Psoas muscle (tissue), 8 donors: ENCODE results near the gene TPRN. TPM values are rescaled to one million over a fixed set of nuclear protein-coding genes. Genes with fewer than 3 reads are reported as not detected.
A peak's percentile ranks its signal among the peaks of the same experiment; 100 is the strongest.

Experiments
- ATAC-seq, 4 donors: fragments of 200-7000 bp; cut with Tn5 transposase; one replicate each; pipeline ENCODE4 v1.9.1; 2020; ENCODE audit warnings: moderate library complexity in 3 of 4, mild to moderate bottlenecking in 2 of 4
- DNase-seq, 2 donors: peaks; one replicate each; pipeline ENCODE4 v3.0.0-alpha.2; 2020
- H3K27ac ChIP-seq: fragments of 200-600 bp; one replicate; pipeline ENCODE4 v1.8.0; 2022
- H3K27me3 ChIP-seq, 3 donors: fragments of 200-600 bp in 1 of 3; one replicate each; pipeline versions ENCODE4 v1.6.1 to v1.8.0; 2013 to 2022; ENCODE audit warnings: low read length in 2 of 3, mild to moderate bottlenecking in 2 of 3, moderate library complexity in 1 of 3; ENCODE audit not compliant: insufficient read depth in 3 of 3
- H3K36me3 ChIP-seq, 2 donors: fragments of 200-600 bp in 1 of 2; one replicate each; pipeline versions ENCODE4 v1.6.1 to v1.8.0; 2013 to 2022; ENCODE audit warnings: low read depth in 1 of 2, mild to moderate bottlenecking in 1 of 2, moderate library complexity in 1 of 2; ENCODE audit not compliant: insufficient read depth in 1 of 2
- H3K4me1 ChIP-seq: fragments of 200-600 bp; one replicate; pipeline ENCODE4 v1.8.0; 2022
- H3K4me3 ChIP-seq: fragments of 200-600 bp; one replicate; pipeline ENCODE4 v1.8.0; 2022; ENCODE audit warnings: mild to moderate bottlenecking
- H3K9me3 ChIP-seq: fragments of 200-600 bp; one replicate; pipeline ENCODE4 v1.8.0; 2022
- CTCF ChIP-seq: fragments of 200-600 bp; IDR thresholded peaks from one replicate; pipeline ENCODE4 v1.8.0; 2022; ENCODE audit warnings: antibody characterized with exemption
- WGBS, 3 donors: extraction: QIAGEN DNeasy Blood & Tissue Kit; methylation state at CpG; one replicate each; pipeline versions ENCODE4 v1.1.6 to v1.1.7; 2013; 5-methylcytosine and 5-hydroxymethylcytosine counted together
- intact Hi-C, 2 donors: fragments of 100-400 bp; cut with DNase I; formaldehyde crosslinking; loops; one replicate each; pipeline versions ENCODE4 v1.11.0 to v1.14.2; 2022
- polyA plus RNA-seq, 3 donors: library from polyadenylated mRNA; stranded (reverse); fragments of 200-250 nt; gene quantifications; one replicate each; pipeline ENCODE4 v1.2.3, GENCODE V29; 2013
- total RNA-seq, 4 donors: library from RNA; stranded (reverse); fragmentation: NEBNext Ultra II Directional in 2 of 4; extraction: Animal tissue kit (Norgen Biotek cat#: 25700) in 2 of 4; gene quantifications; one replicate each; pipeline versions ENCODE4 v1.2.1 to v1.2.4, GENCODE V29; 2021 to 2023
- donor health status: healthy with polysubstance abuse.
- donor health status: DM: no; HTN: no; CAD: no; lungs with moderate emphysema.
- donor health status: Bipolar disorder and iron deficiency.
- donor health status: healthy.
- donor health status: DM: yes; HTN: yes; CAD: no.
- donor health status: DM: no; HTN: no; CAD: no.
- donor health status: DM: no; HTN: no; CAD: no.
- donor health status: DM: yes; HTN: yes; CAD: no.

The TPRN gene
- total and polyA plus RNA-seq, 7 donors: 3.6 to 11.3 (median 8.6) TPM

GRCh38 chr9:137147091-137147792 is 53.3 kb downstream of the TPRN start:
- Histone ChIP-seq H3K27ac (no peak overlapping the region), H3K9me3 (no peaks in the 10 kb centered on the region), H3K4me3 (no peak overlapping the region), H3K27me3 (peaks cover 0 to 51% (median 16%) of the 10 kb centered on the region in 3 donors), H3K36me3 (no peaks in the 10 kb centered on the region), H3K4me1 (no peaks in the 10 kb centered on the region)
- TF ChIP-seq CTCF: no peak
- DNase-seq (peak in 1 of 2 donors; percentile 34), ATAC-seq (no peak)
- intact Hi-C loops: no loop called here
- 82 to 86% (median 83%) methylated on average over 19 to 26 of the region's 26 CpGs for WGBS, 3 donors

- TF ChIP-seq CTCF: no peak
- 56 to 60% (median 57%) methylated on average over 9 of the region's 9 CpGs for WGBS, 3 donors
- no peak overlapping the region for H3K4me3 ChIP-seq
- DNase-seq: no peak
- ATAC-seq: no peak
- no peak overlapping the region for H3K27ac ChIP-seq
- intact Hi-C loops: no loop called here
- no peaks in the 10 kb centered on the region for H3K4me1 ChIP-seq
- H3K36me3 ChIP-seq: no peaks in the 10 kb centered on the region
- no peaks in the 10 kb centered on the region for H3K9me3 ChIP-seq
- peaks cover 0 to 58% (median 18%) of the 10 kb centered on the region in 3 donors for H3K27me3 ChIP-seq
These were observed 54.0 kb downstream of the TPRN start for GRCh38 chr9:137146527-137146918.

GRCh38 chr9:137145731-137146526 is 54.6 kb downstream of the TPRN start:
- intact Hi-C loops: no loop called here

GRCh38 chr9:137143459-137143858 is 57.1 kb downstream of the TPRN start:
- Histone ChIP-seq H3K9me3 (no peaks in the 10 kb centered on the region), H3K27ac (no peak overlapping the region), H3K27me3 (peaks cover 0 to 88% (median 39%) of the 10 kb centered on the region in 3 donors), H3K4me1 (no peaks in the 10 kb centered on the region), H3K36me3 (no peaks in the 10 kb centered on the region), H3K4me3 (no peak overlapping the region)
- TF ChIP-seq CTCF: no peak
- intact Hi-C loops: no loop called here
- no peak for ATAC-seq
- no peak for DNase-seq
- 40 to 56% (median 48%) methylated on average over 4 of the region's 4 CpGs for WGBS, 3 donors

More at GRCh38 chr9:137145731-137146526, 54.6 kb downstream of the TPRN start:
- no peaks in the 10 kb centered on the region for H3K9me3 ChIP-seq
- H3K36me3 ChIP-seq: no peaks in the 10 kb centered on the region
- no peak for DNase-seq
- no peak for TF ChIP-seq CTCF
- peaks cover 0 to 64% (median 21%) of the 10 kb centered on the region in 3 donors for H3K27me3 ChIP-seq
- no peak overlapping the region for H3K27ac ChIP-seq
- no peak for ATAC-seq
- H3K4me3 ChIP-seq: no peak overlapping the region
- WGBS, 3 donors: 42 to 51% (median 44%) methylated on average over 41 to 49 of the region's 49 CpGs
- H3K4me1 ChIP-seq: no peaks in the 10 kb centered on the region
